Adipocyte (in vitro differentiated cells): ENCODE data around the gene STEAP4.

ENCODE experiments used
- DNase-seq: peaks from one replicate; pipeline ENCODE4 v3.0.0-alpha.2; 2015; ENCODE audit warnings: low read depth
- H3K27me3 ChIP-seq: replicated peaks from 2 replicates; pipeline ENCODE4 v1.7.0; 2013; ENCODE audit warnings: mild to moderate bottlenecking, low read length, moderate library complexity; ENCODE audit not compliant: control insufficient read depth, insufficient read depth
- H3K36me3 ChIP-seq: 2 replicates; pipeline ENCODE4 v1.7.0; 2013; ENCODE audit warnings: low read length, mild to moderate bottlenecking, moderate library complexity; ENCODE audit not compliant: control insufficient read depth, insufficient read depth, severe bottlenecking
- H3K4me1 ChIP-seq: 2 replicates; pipeline ENCODE4 v1.7.0; 2013; ENCODE audit warnings: mild to moderate bottlenecking, low read length, moderate library complexity; ENCODE audit not compliant: control insufficient read depth, insufficient read depth
- H3K4me3 ChIP-seq: 2 replicates; pipeline ENCODE4 v1.7.0; 2013; ENCODE audit warnings: mild to moderate bottlenecking, low read length, moderate library complexity
- H3K9ac ChIP-seq: 2 replicates; pipeline ENCODE4 v1.7.0; 2013; ENCODE audit warnings: mild to moderate bottlenecking, low read length, moderate library complexity
- H3K9me3 ChIP-seq: 2 replicates; pipeline ENCODE4 v1.7.0; 2013; ENCODE audit warnings: mild to moderate bottlenecking, low read length, moderate library complexity; ENCODE audit not compliant: control insufficient read depth

The STEAP4 gene

GRCh38 chr7:88312061-88312663, 5.5 kb upstream of the STEAP4 start:
- no peaks in the 10 kb centered on the region for H3K27me3 ChIP-seq
- H3K9me3 ChIP-seq: no peaks in the 10 kb centered on the region
- no peak for DNase-seq
- H3K4me3 ChIP-seq: no peak overlapping the region
- H3K9ac ChIP-seq: no peak overlapping the region
- H3K4me1 ChIP-seq: peaks cover 57% of the 10 kb centered on the region
- no peaks in the 10 kb centered on the region for H3K36me3 ChIP-seq

GRCh38 chr7:88311675-88312036, 5.0 kb upstream of the STEAP4 start:
- DNase-seq: no peak
- Histone ChIP-seq H3K9ac (no peak overlapping the region), H3K4me1 (peaks cover 61% of the 10 kb centered on the region), H3K9me3 (no peaks in the 10 kb centered on the region), H3K36me3 (no peaks in the 10 kb centered on the region), H3K4me3 (peak overlapping the region; percentile 25), H3K27me3 (no peaks in the 10 kb centered on the region)

- no peaks in the 10 kb centered on the region for H3K27me3 ChIP-seq
- H3K36me3 ChIP-seq: no peaks in the 10 kb centered on the region
- H3K9ac ChIP-seq: no peak overlapping the region
- no peaks in the 10 kb centered on the region for H3K9me3 ChIP-seq
- peaks cover 65% of the 10 kb centered on the region for H3K4me1 ChIP-seq
- H3K4me3 ChIP-seq: no peak overlapping the region
- DNase-seq: no peak
Observed at GRCh38 chr7:88310956-88311674, 4.4 kb upstream of the STEAP4 start.

GRCh38 chr7:88309819-88310218, 3.1 kb upstream of the STEAP4 start:
- H3K9me3 ChIP-seq: no peaks in the 10 kb centered on the region
- H3K4me1 ChIP-seq: peaks cover 65% of the 10 kb centered on the region

GRCh38 chr7:88307823-88308222, 1.1 kb upstream of the STEAP4 start:
- Histone ChIP-seq H3K4me1 (peaks cover 54% of the 10 kb centered on the region), H3K9me3 (no peaks in the 10 kb centered on the region), H3K4me3 (no peak overlapping the region), H3K36me3 (no peaks in the 10 kb centered on the region), H3K9ac (no peak overlapping the region), H3K27me3 (no peaks in the 10 kb centered on the region)
- no peak for DNase-seq

More at GRCh38 chr7:88309819-88310218, 3.1 kb upstream of the STEAP4 start:
- Histone ChIP-seq H3K9ac (no peak overlapping the region), H3K27me3 (no peaks in the 10 kb centered on the region), H3K4me3 (no peak overlapping the region), H3K36me3 (no peaks in the 10 kb centered on the region)
- DNase-seq: no peak

GRCh38 chr7:88307412-88307811, 718 bp upstream of the STEAP4 start:
- Histone ChIP-seq H3K27me3 (no peaks in the 10 kb centered on the region), H3K36me3 (no peaks in the 10 kb centered on the region), H3K4me1 (peaks cover 52% of the 10 kb centered on the region), H3K9ac (no peak overlapping the region), H3K9me3 (no peaks in the 10 kb centered on the region), H3K4me3 (no peak overlapping the region)
- no peak for DNase-seq

GRCh38 chr7:88305044-88305443, 1.6 kb downstream of the STEAP4 start:
- H3K4me3 ChIP-seq: no peak overlapping the region

GRCh38 chr7:88302486-88302885, 4.2 kb downstream of the STEAP4 start:
- H3K4me3 ChIP-seq: no peak overlapping the region
- no peak for DNase-seq
- H3K9me3 ChIP-seq: no peaks in the 10 kb centered on the region
- no peak overlapping the region for H3K9ac ChIP-seq
- no peaks in the 10 kb centered on the region for H3K36me3 ChIP-seq
- peaks cover 19% of the 10 kb centered on the region for H3K4me1 ChIP-seq
- H3K27me3 ChIP-seq: no peaks in the 10 kb centered on the region

More at GRCh38 chr7:88305044-88305443, 1.6 kb downstream of the STEAP4 start:
- Histone ChIP-seq H3K9ac (no peak overlapping the region), H3K27me3 (no peaks in the 10 kb centered on the region), H3K9me3 (no peaks in the 10 kb centered on the region), H3K36me3 (no peaks in the 10 kb centered on the region), H3K4me1 (peaks cover 35% of the 10 kb centered on the region)
- no peak for DNase-seq

GRCh38 chr7:88301924-88302323, 4.8 kb downstream of the STEAP4 start:
- DNase-seq: no peak
- H3K4me3 ChIP-seq: no peak overlapping the region
- H3K9me3 ChIP-seq: no peaks in the 10 kb centered on the region
- no peaks in the 10 kb centered on the region for H3K36me3 ChIP-seq
- H3K27me3 ChIP-seq: no peaks in the 10 kb centered on the region
- no peak overlapping the region for H3K9ac ChIP-seq
- peaks cover 14% of the 10 kb centered on the region for H3K4me1 ChIP-seq

- H3K9me3 ChIP-seq: no peaks in the 10 kb centered on the region
- DNase-seq: no peak
- H3K9ac ChIP-seq: no peak overlapping the region
- peaks cover 8% of the 10 kb centered on the region for H3K4me1 ChIP-seq
- no peak overlapping the region for H3K4me3 ChIP-seq
- H3K27me3 ChIP-seq: no peaks in the 10 kb centered on the region
- H3K36me3 ChIP-seq: no peaks in the 10 kb centered on the region
Observed at GRCh38 chr7:88300401-88300945, 6.2 kb downstream of the STEAP4 start.

GRCh38 chr7:88299126-88299525, 7.6 kb downstream of the STEAP4 start:
- H3K27me3 ChIP-seq: no peaks in the 10 kb centered on the region
- no peak for DNase-seq
- H3K4me3 ChIP-seq: no peak overlapping the region
- no peak overlapping the region for H3K9ac ChIP-seq
- H3K36me3 ChIP-seq: no peaks in the 10 kb centered on the region
- peaks cover 8% of the 10 kb centered on the region for H3K4me1 ChIP-seq
- H3K9me3 ChIP-seq: no peaks in the 10 kb centered on the region
